H54 (cell line): ENCODE measurements around the gene TOX2.

ENCODE experiments used
- DNase-seq: peaks from one replicate; pipeline ENCODE4 v3.0.0; 2011; ENCODE audit warnings: low spot score, mixed read lengths; ENCODE audit not compliant: insufficient read length
- FAIRE-seq: peaks from 3 replicates; lab custom pipeline; 2011; peaks lifted over from hg19 to GRCh38; lab: Jason Lieb, UNC
- POLR2A ChIP-seq: IDR thresholded peaks from 2 replicates; pipeline ENCODE4 v1.6.1; 2011; ENCODE audit warnings: low read depth, mild to moderate bottlenecking, low read length

The TOX2 gene

GRCh38 chr20:44003609-44004008, 89.0 kb downstream of the TOX2 start:
- DNase-seq = no peak
- no peak for TF ChIP-seq POLR2A
- no peak for FAIRE-seq

GRCh38 chr20:44004306-44004915, 89.8 kb downstream of the TOX2 start:
- FAIRE-seq (no peak), DNase-seq (no peak)
- TF ChIP-seq POLR2A = no peak

- DNase-seq (no peak), FAIRE-seq (no peak)
- no peak for TF ChIP-seq POLR2A
Observed at GRCh38 chr20:44005661-44006060, 91.0 kb downstream of the TOX2 start.

- DNase-seq = no peak
- TF ChIP-seq POLR2A = no peak
- FAIRE-seq = no peak
Observed at GRCh38 chr20:44006126-44006525, 91.5 kb downstream of the TOX2 start.

GRCh38 chr20:44006578-44006977, 91.9 kb downstream of the TOX2 start:
- DNase-seq (no peak), FAIRE-seq (no peak)
- TF ChIP-seq POLR2A = no peak

- TF ChIP-seq POLR2A = no peak
- no peak for FAIRE-seq
- DNase-seq = no peak
Observed at GRCh38 chr20:44008806-44009678, 94.4 kb downstream of the TOX2 start.

GRCh38 chr20:44009679-44009992, 95.0 kb downstream of the TOX2 start:
- FAIRE-seq (no peak), DNase-seq (no peak)
- no peak for TF ChIP-seq POLR2A

- FAIRE-seq (no peak), DNase-seq (no peak)
- no peak for TF ChIP-seq POLR2A
Observed at GRCh38 chr20:44010162-44010704, 95.6 kb downstream of the TOX2 start.

GRCh38 chr20:44011251-44011940, 96.7 kb downstream of the TOX2 start:
- DNase-seq = no peak
- TF ChIP-seq POLR2A = no peak
- no peak for FAIRE-seq

- TF ChIP-seq POLR2A = no peak
- no peak for DNase-seq
- no peak for FAIRE-seq
Observed at GRCh38 chr20:44012466-44013226, 98.0 kb downstream of the TOX2 start.

GRCh38 chr20:44014807-44015732, 100.4 kb downstream of the TOX2 start:
- DNase-seq (no peak), FAIRE-seq (no peak)
- TF ChIP-seq POLR2A = no peak

GRCh38 chr20:44015733-44016103, 101.1 kb downstream of the TOX2 start:
- FAIRE-seq (no peak), DNase-seq (no peak)
- no peak for TF ChIP-seq POLR2A
